Measurements from ENCODE around the gene LY6G6F.
"Not testable (repeated sequence)": the region's sequence is repeated elsewhere in the genome, so short reads cannot be mapped to it uniquely, and the experiment has no call there.

Gene LY6G6F

DNA sequence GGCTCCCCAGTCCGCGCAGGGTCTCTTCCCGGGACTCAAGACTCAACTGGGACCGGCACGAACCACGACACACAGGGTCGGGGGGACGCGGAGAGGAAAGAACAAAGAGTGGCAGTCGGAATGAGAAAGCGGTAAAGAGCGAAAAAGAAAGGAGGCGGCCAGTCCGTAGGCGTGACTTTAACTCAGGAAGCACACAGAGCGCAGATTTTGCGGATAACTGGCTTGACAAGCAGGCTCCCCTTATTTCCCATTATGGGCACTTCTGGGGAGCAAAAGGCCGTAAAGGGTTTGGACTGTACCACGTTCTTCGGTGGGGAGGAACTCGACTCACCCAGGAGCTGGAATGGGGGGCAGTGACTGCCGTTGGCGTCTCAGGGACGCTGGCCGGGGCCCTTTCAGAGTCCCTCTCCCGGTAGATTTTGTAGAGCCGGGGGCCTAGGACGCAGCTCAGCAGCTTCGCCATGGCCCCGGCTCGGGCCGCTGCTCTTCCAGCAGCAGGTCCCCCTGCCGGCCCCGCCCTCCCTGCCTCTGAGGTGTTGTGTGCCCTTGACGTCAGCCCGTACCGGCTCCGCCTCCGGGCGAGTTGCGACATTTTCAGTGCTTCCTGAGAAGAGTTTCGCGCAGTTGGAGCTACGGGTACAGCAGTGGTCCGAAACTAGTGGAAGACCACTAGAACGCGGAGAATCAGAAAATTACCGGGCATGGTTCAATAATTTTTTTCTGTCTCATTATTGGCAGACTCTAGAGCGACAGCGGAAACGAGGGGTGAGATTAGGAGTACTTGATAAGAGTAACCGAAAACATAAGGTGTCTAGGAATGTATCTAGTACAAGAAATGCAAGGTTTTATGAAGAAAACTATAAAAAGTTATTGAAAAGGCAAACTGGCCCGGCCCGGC is 3.6 kb upstream of the LY6G6F start, which contains the start of gene ABHD16A:
ABHD16A (minus strand) TSS at position 506 of the 898 bp plus-strand sequence; CDS start at position 463, 43 bp downstream.
- peak; percentile 91 to 99 (median 95) for DNase-seq

DNA sequence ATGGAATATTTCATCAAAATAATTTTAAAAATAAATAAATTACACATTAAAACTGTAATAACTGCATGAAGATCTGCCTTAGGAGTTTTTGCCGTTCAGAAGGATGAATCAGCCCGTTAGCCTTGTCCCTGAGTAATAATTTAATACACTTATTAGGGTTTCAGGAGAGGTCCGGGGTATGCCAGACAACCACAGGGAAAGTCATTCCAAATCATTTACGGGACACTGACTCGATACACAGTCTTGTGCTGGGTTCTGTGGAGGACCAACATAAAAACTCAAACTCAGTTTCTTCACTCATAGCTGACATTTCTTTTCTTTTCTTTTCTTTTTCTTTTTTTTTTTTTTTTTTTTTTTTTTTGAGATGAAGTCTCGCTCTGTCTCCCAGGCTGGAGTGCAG is 735 bp upstream of the LY6G6F start:
- no peak for DNase-seq

DNA sequence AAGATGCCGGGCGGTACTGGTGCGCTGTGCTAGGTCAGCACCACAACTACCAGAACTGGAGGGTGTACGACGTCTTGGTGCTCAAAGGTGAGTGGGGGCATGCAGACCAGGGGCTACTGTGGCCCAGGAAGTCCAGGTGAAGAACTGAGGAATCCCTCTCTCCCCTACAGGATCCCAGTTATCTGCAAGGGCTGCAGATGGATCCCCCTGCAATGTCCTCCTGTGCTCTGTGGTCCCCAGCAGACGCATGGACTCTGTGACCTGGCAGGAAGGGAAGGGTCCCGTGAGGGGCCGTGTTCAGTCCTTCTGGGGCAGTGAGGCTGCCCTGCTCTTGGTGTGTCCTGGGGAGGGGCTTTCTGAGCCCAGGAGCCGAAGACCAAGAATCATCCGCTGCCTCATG is 1.0 kb downstream of the LY6G6F start:
- DNase-seq: no peak

DNA sequence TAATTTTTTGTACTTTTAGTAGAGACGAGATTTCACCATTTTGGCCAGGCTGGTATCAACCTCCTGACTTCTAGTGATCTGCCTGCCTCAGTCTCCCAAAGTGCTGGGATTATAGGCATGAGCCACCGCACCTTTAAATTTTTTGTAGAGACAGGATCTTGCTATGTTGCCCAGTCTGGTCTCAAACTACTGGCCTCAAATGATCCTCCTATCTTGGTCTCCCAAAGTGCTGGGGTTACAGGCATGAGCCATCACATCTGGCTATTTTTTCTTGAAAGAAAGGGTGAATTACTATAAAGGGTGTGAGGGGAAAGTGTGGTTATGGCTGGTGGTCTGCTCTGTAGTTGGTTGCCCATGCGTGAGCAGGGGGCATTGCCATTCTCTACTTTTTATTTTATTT is 1.6 kb downstream of the LY6G6F start:
- DNase-seq: no peak

DNA sequence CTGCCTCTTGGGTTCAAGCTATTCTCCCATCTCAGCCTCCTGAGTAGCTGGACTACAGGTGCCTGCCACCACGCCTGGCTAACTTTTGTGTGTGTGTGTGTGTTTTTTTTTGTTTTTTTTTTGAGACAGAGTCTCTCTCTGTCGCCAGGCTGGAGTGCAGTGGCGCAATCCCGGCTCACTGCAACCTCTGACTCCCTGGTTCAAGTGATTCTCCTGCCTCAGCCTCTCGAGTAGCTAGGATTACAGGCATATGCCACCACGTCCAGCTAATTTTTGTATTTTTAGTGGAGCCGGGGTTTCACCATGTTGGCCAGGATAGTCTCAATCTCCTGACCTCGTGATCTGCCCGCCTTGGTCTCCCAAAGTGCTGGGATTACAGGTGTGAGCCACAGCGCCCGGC is 2.5 kb downstream of the LY6G6F start:
- DNase-seq: not testable (repeated sequence)

DNA sequence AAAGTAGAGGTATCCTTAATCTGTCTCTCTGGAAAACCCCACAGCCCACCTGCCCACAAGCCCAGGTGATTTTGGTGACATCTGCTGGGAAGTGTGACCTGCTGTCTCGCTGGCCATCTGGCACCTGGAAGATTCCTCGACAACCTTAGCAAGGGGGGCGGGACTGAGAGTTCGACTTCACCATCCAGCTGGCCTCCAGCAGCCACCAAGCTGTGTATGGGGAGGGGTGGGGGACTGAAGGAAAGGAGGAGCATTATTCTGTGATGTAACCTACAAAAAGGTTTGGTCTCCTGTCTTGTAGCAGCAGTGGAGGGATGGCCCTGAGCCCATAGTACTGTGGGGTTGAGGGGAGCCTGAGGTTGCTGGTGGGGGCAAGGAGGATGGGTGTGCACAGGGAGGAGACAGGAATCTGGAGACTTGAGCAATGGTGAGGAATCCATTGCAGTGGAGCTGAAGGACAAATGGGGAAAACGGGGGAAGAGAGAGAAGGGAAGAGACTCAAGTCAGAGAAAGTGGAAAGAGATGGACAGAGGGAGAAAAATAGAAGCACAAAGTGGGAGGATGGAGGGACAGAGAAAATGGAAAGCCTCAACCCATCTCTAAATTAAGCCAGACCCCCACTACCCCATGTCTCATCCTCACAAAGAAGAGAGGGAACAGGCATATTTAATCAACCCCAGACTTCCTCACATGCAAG is 4.0 kb downstream of the LY6G6F start:
- no peak for DNase-seq

DNA sequence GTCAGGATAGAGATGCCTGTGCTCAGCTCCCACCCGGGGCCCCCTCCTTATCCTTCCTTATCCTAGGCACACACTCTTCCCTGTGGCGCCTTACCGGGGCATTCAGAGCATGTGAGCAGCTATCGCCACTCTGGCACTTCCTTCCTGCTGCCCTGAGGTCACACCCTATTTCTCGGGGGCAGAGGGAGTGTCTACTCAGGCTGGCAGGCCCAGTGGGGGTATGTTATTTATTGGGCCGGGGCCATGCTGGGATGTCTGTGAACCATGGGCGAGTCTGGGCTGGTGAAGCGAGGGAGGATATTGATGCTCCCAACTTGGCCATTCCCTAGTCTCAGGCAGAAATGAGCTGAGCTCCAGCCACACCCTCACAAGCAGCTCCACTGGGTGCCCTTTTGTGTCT is 4.6 kb downstream of the LY6G6F start:
- DNase-seq: no peak

DNA sequence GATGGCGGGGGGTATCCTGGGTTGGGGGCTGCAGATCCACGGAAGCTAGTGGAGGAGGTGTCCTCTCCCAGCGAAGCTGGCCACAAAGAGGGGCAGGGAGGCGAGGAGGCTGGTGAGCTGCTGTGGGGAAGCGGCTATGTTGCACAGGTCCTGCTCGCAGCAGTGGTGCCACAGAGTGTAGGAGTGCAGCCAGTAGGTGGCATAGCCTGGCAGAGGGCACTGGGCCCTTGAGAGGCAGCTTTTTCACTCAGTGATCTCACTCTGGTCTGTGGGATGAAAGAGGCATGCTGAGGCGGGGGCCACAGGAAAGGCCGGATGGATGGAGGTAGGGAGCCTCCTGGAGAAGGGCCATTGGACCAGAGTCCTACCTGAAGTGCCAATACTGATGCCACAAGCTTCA is 5.6 kb downstream of the LY6G6F start:
- peak in 1 of 5 donors; percentile 44 for DNase-seq

DNA sequence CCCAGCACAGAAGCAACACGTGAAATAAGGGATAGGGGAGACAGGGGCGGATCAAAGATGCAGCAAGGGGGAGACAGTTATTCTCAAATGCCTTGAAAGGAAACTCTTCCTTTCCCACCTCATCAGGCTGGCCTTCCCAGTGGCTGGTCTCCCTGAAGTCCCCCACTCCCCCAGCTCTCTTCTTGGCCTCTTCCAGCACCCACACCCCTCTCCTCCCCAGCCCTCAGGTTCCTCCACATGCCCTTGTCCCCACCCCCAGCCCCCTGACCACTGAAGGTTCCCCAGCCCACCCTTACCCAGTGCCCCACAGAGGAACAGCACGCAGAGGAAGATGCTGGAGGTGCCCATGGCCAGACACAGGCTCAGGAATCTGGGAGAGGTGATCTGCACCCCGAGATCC is 6.8 kb downstream of the LY6G6F start:
- no peak for DNase-seq

DNA sequence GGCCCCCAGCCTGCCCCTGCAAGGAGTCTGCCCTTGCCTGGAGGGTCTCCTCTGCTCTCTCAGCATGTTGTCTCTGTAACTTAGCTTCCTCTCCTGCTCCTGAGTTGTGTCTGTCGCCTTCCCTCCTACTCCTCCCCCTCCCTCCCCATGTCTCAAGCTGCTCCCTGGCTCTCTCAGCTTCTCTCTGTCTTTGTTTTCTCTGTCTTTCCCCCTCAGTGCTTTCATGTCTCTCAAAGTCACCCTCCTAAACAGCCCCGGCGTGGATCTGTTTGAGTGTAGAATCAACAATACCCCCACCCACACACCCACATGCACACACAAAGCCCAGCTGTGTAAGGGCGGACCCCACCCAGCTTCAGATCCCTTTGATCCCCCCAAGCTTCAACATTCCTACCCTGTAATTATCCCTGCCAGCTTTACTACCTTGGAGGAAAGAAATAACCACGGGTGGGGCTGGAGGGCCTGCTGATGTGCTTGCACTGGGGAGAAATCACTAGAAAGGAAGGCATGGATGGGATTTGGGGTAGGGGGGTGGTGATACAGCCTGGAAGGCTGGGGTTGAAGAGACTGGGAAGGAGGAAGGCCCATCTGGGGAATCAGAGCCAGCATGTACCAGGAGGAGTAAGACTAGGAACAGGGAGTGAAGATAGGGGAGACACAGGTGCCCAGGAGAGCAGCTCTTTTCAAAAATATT is 7.5 kb downstream of the LY6G6F start:
- no peak for DNase-seq

DNA sequence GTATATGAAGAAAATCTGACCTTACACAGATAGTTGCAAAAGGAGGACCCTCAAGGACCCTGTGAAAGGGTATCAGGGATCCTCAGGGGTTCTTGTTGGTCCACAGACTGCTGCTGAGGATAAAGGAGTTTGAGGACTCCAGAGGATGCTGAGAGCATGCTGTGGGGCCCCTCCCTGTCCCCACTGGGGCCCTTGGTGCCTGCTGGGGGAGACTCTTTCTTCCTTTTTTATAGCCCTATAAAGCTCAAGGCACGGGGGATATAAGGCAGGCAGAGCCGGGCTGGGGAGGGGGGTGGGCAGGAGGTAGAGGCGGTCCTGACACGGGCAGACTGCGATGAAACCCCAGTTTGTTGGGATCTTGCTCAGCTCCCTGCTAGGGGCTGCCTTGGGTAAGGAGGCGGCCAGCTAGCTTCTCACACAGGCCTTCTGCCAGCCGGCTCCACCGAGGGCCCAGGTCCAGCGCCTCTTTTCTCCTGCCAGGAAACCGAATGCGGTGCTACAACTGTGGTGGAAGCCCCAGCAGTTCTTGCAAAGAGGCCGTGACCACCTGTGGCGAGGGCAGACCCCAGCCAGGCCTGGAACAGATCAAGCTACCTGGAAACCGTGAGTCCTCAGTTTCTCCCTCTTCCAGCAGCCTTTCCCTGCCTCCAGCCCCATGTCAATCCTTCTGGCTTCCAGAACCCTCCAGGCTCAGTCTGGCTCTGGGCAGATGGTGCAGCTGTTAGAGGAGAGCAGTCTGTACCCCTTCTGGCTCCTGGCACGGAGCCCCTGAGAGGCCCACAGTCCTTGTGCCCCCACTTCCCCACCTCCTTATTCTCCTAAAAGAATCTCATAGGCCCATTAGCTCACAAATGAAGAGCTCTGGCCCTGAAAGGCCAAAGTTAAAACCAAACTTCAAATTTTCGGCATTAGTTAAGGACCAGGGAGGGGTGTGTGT is 8.6 kb downstream of the LY6G6F start, which contains the start of gene LY6G6D:
LY6G6D (plus strand) TSS at position 327 of the 937 bp plus-strand sequence; CDS start at position 335, 8 bp downstream.
- DNase-seq: no peak

DNA sequence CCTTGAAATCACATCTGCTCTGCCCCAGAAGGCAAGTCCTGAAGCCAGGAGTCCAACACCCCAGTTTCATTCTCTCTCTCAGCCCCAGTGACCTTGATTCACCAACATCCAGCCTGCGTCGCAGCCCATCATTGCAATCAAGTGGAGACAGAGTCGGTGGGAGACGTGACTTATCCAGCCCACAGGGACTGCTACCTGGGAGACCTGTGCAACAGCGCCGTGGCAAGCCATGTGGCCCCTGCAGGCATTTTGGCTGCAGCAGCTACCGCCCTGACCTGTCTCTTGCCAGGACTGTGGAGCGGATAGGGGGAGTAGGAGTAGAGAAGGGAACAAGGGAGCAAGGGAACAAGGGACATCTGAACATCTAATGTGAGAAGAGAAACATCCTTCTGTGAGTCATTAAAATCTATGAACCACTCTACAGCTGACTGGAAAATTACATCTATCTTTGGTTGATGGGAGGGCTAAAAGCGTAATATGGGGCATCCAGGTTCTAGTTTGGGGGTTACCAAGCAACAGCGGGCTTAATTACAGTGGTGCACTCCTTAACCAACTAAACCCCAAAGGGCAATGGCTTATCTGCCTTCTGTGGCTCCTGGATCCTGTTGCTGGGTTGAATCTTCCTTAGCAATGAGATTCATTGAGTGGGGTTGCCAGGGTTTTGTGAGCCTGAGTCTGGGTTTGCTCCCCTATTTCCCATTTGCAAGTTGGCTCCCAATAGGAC is 11.0 kb downstream of the LY6G6F start:
- no peak for DNase-seq

DNA sequence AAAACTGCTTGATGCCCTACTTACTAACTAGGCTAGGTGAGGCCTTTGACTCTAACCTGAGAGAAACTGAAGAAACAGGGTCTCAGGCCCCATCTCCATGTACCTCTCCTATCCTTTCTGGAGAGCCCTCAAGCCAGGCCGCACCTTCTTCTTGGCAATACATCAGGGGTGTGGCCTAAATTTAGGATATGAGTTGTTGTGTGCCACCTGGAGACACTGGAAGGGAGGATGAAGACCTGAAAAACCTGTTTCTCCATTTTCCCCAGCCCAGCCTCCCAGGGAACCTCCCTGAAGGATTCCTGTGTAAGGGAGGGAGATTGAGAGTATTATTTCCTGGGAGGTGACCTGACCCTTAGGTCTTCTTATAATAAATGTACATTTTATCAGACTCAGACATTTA is 11.6 kb downstream of the LY6G6F start:
- no peak for DNase-seq

DNA sequence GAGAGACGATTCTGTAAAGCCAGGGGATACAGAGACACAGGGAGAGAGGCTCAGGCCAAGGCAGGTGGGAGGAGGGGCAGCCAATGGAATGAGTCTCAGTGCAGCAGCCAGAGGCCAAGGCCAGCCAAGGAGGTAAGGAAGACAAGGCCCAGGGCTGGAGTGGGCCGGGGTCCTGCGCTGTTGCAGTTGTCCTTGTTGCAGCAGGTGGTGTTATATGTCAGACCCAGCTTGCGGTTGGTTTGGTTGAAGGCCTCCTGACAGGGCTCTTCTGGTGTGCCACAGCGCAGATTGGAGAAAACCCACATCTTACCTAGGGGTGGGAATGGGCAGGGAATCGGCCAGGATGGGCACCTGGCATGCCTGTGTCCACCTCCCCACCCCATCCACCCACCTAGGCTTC is 12.3 kb downstream of the LY6G6F start:
- no peak for DNase-seq

DNA sequence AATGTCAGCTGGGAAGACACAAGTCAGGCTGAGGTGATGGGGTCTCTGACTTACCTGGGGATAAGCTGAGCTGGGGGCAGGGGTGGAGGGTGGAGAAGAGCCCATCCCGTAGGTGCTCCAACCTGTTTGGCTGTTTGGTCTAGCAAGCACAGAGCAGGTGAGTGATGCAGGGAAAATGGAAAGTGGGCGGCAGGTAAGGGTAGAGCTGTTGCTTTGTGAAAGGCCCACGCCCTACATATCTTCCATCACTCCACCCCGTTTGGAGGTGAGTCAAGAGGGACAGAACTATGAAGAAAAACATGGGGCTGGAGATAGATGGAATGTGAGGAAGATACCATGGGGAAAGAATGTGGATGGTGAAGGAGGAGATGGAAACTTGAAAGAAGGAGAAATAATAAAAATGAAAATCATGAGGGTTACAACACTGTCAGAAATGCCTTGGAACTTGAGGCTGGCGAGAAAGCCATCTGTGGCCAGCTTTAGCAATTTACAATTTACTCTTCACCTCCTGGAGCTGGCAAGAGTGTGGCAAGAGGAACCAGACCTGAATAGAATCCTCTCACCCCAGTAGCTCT is 13.6 kb downstream of the LY6G6F start:
- DNase-seq: no peak

DNA sequence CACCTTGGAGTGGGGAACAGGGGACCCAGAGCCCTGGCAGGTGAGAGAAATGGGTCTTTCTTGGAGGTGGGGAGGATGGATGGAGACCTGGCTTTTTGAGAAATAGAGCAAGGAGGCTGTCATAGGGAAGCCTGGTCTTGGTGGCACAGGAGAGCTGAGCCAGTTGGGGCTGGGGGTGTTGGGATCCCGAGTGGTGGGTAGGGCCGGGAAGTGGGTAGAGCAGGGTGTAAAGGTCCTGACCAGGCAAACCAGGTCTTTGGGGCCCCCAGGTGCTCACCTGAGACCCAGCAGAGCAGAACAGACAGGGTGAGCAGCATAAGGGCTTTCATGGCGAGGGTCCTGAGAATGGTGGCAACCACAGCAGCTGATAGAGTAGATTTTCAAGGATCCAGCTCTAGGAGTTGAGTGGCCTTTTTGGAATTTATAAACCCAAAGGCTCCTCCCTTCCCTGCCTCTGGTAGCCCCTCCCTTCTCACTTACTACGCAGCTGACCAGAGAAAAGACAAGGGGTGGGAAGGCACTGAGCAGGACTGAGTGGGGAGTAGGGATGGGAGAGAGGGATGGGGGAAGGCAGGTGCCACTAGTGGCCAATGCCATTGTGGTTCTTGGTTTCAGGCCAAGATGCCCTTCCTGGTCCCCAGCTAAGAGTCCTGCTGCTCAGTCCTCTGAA is 14.8 kb downstream of the LY6G6F start, which contains the start of gene LY6G6C:
LY6G6C (minus strand) TSS at position 396 of the 670 bp plus-strand sequence; CDS start at position 329, 67 bp downstream.
- DNase-seq: no peak

DNA sequence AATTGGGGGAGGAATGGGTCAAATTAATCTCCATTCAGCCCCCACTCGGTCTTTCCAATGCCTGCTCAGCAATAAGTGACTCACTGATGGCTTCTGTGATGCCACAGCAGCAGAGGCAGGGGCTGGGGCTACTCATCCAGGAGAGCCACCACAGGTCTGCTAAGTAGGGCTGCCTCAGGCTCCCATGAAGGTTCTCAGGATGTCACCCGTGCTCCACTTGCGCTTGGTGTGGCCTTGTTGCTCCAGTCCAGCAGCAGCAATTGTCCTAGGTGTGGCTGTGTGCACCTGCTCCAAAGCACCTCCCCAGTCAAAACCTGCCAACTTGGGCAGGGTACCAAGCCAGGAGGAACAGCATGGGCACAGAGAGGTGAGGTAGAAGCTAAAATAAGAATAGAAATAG is 15.5 kb downstream of the LY6G6F start:
- no peak for DNase-seq

DNA sequence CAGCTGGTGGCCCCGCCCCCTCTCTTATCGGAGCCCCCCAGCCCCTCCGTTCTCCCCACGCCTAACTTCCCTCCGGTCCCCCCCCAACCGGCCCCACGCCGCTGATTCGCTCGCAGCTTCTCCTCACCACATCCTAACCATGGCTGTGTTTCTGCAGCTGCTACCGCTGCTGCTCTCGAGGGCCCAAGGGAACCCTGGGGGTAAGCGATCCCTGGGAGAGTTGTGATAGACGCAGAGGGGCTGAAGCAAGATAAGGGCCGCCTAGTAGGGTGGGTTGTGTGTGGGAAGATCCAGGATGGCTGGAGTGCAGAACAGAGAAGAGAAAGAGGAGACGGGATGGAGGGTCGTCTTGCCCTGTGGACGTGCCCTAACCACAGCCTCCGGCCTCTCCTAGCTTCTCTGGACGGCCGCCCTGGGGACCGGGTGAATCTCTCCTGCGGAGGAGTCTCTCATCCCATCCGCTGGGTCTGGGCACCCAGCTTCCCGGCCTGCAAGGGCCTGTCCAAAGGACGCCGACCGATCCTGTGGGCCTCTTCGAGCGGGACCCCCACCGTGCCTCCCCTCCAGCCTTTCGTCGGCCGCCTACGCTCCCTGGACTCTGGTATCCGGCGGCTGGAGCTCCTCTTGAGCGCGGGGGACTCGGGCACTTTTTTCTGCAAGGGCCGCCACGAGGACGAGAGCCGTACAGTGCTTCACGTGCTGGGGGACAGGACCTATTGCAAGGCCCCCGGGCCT is 16.7 kb downstream of the LY6G6F start, which contains the start of gene MPIG6B:
MPIG6B (plus strand) TSS at position 129 of the 735 bp plus-strand sequence; CDS start at position 140, 11 bp downstream.
- no peak for DNase-seq

DNA sequence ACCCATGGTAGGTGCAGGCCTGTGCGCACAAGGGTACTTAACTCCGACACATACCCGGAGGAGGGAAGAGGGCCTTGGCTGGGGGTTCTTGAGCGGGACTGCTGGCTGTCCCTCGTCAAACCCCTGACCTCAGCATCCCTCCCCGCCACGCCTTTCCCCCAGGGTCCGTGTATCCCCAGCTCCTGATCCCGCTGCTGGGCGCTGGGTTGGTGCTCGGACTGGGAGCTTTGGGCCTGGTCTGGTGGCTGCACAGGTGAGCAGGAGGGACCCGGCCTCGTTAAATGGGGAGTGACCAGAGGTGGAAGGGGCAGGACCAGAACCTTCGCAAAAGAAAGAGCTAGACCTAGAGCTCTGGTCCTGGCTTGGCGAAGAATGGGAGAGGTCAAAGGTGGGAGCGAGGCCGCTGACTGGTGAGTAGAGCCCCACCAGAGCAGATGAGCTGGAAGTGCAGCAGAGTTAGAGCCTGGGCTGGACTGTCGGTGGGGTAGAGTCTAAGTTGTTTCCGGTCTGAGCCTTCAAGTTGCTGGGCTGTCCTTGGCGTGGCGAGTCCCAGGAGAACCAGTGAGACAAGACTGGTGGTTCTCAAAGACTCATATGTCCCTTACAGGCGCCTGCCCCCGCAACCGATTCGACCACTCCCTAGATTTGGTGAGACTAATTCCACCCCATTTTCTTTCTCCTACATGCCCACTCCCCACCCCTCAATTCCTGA is 17.5 kb downstream of the LY6G6F start:
- no peak for DNase-seq
